HUES64 (cell line): ENCODE measurements around the gene RHOXF2B. TPM values are rescaled to one million over a fixed set of nuclear protein-coding genes. Genes with fewer than 3 reads are reported as not detected.
"Not testable (repeated sequence)": the region's sequence is repeated elsewhere in the genome, so short reads cannot be mapped to it uniquely, and the experiment has no call there.

Source experiments
- H3K27ac ChIP-seq: 2 replicates; pipeline ENCODE4 v1.7.0; 2013; ENCODE audit warnings: low read depth, low read length, inconsistent platforms
- H3K27me3 ChIP-seq: 2 replicates; pipeline ENCODE4 v1.6.1; 2013; ENCODE audit warnings: mild to moderate bottlenecking, low read length; ENCODE audit not compliant: insufficient read depth
- H3K36me3 ChIP-seq: 2 replicates; pipeline ENCODE4 v1.6.1; 2013; ENCODE audit warnings: mild to moderate bottlenecking, low read length; ENCODE audit not compliant: insufficient read depth
- H3K4me1 ChIP-seq: 2 replicates; pipeline ENCODE4 v1.6.1; 2013; ENCODE audit warnings: mild to moderate bottlenecking, low read length, moderate library complexity; ENCODE audit not compliant: insufficient read depth
- H3K4me3 ChIP-seq: 2 replicates; pipeline ENCODE4 v1.5.1; 2013; ENCODE audit warnings: mild to moderate bottlenecking, low read length, moderate library complexity
- H3K9ac ChIP-seq: 2 replicates; pipeline ENCODE4 v1.6.1; 2013; ENCODE audit warnings: mild to moderate bottlenecking, low read depth, low read length
- H3K9me3 ChIP-seq: 2 replicates; pipeline ENCODE4 v1.6.1; 2013; ENCODE audit warnings: low read depth, low read length; ENCODE audit not compliant: insufficient read depth
- WGBS: fragments of 150-250, 120-280 bp; methylation state at CpG from one replicate; pipeline ENCODE4 v1.1.7; 2013; ENCODE audit warnings: missing lambda C conversion rate; 5-methylcytosine and 5-hydroxymethylcytosine counted together
- polyA plus RNA-seq, 2 experiments: library from polyadenylated mRNA; stranded (reverse); fragments of 50-300 nt; gene quantifications; one replicate each; pipeline ENCODE4 v1.2.3, GENCODE V29; 2013

Gene RHOXF2B
- polyA plus RNA-seq (2013, experiment 1 of 2) = not detected
- polyA plus RNA-seq (2013, experiment 2 of 2) = not detected

DNA sequence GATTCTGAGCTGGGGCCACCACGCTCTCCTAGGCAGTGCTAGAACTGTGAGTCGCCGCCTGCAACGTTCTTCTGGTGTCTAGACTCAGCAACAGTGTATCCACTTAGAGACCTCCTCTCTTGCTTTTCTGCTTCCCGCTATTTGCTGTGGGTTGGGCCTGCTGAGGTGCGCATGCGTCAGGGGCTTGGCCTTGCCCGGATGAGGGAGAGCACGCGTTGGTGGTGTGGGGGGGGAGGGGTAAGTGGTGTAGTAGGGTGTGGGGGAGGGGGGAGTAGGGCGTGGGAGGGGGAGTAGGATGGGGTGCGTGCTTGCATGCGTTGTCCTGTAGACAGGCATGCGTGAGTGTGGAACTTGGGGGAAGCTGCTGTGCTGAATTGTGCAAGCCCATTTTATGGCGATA is at the start of gene RHOXF2B:
TSS of gene RHOXF2B (minus strand) at position 101 of the 400 bp plus-strand sequence. CDS start 138 bp downstream, outside the sequence.
- H3K27me3 ChIP-seq, H3K4me3 ChIP-seq, H3K4me1 ChIP-seq, H3K9ac ChIP-seq, H3K27ac ChIP-seq, H3K36me3 ChIP-seq, H3K9me3 ChIP-seq: not testable (repeated sequence)
- no CpG with 5 or more reads among the region's 15 CpGs for WGBS

DNA sequence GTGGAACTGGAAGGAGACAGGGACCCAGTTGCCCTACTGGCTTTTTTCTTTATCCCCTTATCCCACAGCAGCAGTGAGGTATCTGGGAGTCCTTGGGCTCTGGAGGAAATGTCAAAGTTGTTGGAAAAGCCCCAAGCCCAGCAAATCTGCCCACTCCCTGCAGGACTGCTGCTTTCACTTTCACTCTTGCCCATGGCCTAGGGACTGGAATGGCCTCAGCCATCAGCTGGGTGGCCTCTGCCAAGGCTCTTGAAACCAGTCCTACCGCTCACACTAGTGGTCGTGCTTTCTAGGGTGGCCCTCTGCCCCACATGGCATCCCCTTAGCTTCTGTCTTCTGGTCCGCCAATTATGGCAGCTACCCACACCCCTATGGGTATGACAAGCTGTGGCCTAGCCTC is 48.0 kb upstream of the RHOXF2B start:
- H3K9ac ChIP-seq = no peak overlapping the region
- no peaks in the 10 kb centered on the region for H3K4me1 ChIP-seq
- H3K27me3 ChIP-seq = no peaks in the 10 kb centered on the region
- no peaks in the 10 kb centered on the region for H3K9me3 ChIP-seq
- no peak overlapping the region for H3K27ac ChIP-seq
- no peaks in the 10 kb centered on the region for H3K36me3 ChIP-seq
- WGBS = 91% methylated on average over 3 of the region's 3 CpGs
- no peak overlapping the region for H3K4me3 ChIP-seq

DNA sequence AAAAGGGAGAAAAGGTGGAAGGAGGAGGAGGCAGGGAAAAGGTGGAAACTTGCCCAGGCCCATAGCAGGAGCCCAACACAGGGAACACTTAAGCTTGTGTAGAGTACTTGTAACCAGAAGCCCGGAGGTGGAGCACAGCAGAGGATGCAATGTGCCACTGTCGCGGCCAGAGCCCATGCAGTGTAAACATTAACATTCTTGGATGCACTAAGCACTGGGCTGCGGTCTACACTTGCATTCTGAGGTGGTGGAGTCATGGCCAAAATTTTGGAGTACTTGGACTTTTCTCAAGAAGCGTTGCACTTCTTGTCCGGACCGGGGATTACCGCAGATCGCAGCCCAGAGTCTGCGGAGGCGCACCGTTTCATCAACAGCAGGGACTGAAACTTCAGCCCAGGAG is 42.7 kb upstream of the RHOXF2B start:
- no peaks in the 10 kb centered on the region for H3K27me3 ChIP-seq
- no peak overlapping the region for H3K27ac ChIP-seq
- no peaks in the 10 kb centered on the region for H3K36me3 ChIP-seq
- H3K4me3 ChIP-seq = no peak overlapping the region
- H3K9ac ChIP-seq = no peak overlapping the region
- no peaks in the 10 kb centered on the region for H3K9me3 ChIP-seq
- H3K4me1 ChIP-seq = no peaks in the 10 kb centered on the region
- 87% methylated on average over 12 of the region's 12 CpGs for whole genome bisulfite sequencing

DNA sequence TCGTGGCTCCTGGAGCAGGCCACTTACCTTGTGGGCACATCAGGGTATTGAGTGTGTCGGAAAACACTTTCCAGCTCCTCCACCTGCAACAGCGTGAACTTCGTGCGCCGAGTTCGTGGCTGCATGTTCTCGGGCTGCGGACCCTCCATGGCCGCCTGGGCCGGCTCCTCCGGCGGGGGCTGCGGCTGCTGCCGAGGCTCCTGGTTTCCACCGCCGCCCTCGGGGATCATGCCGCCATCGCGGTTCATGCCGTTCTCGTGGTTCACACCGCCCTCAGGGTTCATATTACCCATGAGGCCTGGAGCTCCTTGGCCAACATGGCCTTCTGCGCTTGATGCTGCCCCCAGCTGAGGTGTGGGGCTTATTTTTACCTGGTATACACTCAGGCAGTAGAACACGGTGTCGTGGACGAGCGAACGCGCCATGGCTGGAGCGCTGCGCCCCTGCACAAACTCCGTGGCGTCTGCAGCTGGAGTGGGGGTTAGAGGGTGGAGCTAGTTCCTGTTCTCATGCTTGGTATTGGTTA is 38.0 kb upstream of the RHOXF2B start, which contains the start of gene RHOXF1:
TSS of gene RHOXF1 (minus strand) at position 476 of the 526 bp plus-strand sequence. CDS start at position 425, 51 bp downstream.
- H3K36me3 ChIP-seq = no peaks in the 10 kb centered on the region
- H3K4me3 ChIP-seq = no peak within 1 kb of the TSS
- H3K9ac ChIP-seq = no peak within 1 kb of the TSS
- no peaks in the 10 kb centered on the region for H3K27me3 ChIP-seq
- H3K9me3 ChIP-seq = no peaks in the 10 kb centered on the region
- H3K27ac ChIP-seq = no peak within 1 kb of the TSS
- no peaks in the 10 kb centered on the region for H3K4me1 ChIP-seq
- WGBS = 97% methylated on average over 35 of the region's 35 CpGs

DNA sequence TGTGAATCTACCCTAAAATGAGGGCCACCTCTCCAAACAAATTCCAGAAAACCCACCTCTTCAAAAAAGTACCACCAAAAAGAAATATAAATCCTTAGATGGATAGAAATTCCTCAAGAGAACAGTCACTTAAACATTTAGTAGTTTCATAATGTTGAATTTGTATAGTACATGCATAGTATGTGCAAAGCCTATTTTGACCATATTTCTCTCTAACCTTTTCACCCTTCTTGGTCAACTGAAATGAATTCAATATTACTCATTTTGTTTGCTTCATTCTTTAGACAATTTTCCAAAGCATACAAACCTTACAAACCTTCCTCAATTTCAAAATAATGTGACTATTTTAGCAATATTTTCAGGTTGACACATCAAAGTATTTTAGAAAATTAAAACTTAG is 34.1 kb upstream of the RHOXF2B start:
- no peak overlapping the region for H3K9ac ChIP-seq
- H3K4me3 ChIP-seq = no peak overlapping the region
- H3K4me1 ChIP-seq = no peaks in the 10 kb centered on the region
- H3K27me3 ChIP-seq = no peaks in the 10 kb centered on the region
- no peaks in the 10 kb centered on the region for H3K36me3 ChIP-seq
- no peak overlapping the region for H3K27ac ChIP-seq
- H3K9me3 ChIP-seq = no peaks in the 10 kb centered on the region

DNA sequence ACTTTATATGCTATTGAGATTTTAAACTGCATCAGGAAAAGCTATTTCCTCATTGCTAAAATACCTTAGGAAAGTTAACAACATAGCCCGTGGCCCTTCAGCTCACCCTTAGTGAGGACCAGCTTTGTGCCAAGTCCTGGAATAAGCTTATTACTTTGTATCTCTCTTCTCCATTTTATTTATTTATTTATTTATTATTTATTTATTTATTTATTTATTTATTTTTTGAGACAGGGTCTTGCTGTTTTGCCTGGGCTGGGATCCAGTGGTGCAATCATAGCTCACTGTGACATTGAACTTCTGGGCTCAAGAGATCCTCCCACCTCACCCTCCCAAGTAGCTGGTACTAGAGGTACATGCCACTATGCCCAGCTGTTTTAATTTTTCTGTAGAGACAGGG is 31.9 kb upstream of the RHOXF2B start:
- no peaks in the 10 kb centered on the region for H3K4me1 ChIP-seq
- no peaks in the 10 kb centered on the region for H3K36me3 ChIP-seq
- no peaks in the 10 kb centered on the region for H3K9me3 ChIP-seq
- 100% methylated on average over 1 of the region's 1 CpG for WGBS
- no peaks in the 10 kb centered on the region for H3K27me3 ChIP-seq
- H3K4me3 ChIP-seq = no peak overlapping the region
- H3K27ac ChIP-seq = no peak overlapping the region
- H3K9ac ChIP-seq = no peak overlapping the region

DNA sequence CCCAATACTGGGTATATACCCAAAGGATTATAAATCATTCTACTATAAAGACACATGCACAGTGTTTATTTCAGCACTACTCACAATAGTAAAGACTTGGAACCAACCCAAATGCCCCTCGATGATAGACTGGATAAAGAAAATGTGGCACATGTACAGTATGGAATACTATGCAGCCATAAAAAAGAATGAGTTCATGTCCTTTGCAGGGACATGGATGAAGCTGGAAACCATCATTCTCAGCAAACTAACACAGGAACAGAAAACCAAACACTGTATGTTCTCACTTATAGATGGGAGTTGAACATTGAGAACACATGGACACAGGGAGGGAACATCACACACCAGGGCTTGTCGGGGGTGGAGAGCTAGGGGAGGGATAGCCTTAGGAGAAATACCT is 27.2 kb upstream of the RHOXF2B start:
- H3K27me3 ChIP-seq, H3K4me1 ChIP-seq, H3K9me3 ChIP-seq, H3K4me3 ChIP-seq, H3K27ac ChIP-seq, H3K36me3 ChIP-seq, H3K9ac ChIP-seq: not testable (repeated sequence)
- 100% methylated on average over 1 of the region's 2 CpGs for WGBS

DNA sequence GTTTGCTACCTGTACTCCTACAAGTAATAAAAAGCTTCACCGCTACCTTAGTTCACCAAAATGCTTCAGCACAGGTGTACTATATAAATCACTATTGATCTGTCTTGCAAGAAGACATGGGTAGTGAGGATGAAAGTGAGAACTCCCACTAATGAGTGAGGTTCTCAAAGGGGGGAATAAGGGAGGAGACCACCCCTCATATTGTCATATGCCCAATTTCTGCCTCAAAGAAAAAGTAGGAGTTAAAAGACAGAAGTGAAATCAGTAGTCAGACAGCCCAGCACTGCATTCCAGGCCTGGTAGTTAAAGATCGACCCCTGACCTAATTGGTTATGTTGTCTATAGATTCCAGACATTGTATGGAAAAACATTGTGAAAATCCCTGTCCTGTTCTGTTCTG is 23.6 kb upstream of the RHOXF2B start:
- 87% methylated on average over 1 of the region's 2 CpGs for WGBS
- not testable (repeated sequence) for H3K9ac ChIP-seq, H3K4me1 ChIP-seq, H3K4me3 ChIP-seq, H3K27me3 ChIP-seq, H3K36me3 ChIP-seq, H3K9me3 ChIP-seq, H3K27ac ChIP-seq

DNA sequence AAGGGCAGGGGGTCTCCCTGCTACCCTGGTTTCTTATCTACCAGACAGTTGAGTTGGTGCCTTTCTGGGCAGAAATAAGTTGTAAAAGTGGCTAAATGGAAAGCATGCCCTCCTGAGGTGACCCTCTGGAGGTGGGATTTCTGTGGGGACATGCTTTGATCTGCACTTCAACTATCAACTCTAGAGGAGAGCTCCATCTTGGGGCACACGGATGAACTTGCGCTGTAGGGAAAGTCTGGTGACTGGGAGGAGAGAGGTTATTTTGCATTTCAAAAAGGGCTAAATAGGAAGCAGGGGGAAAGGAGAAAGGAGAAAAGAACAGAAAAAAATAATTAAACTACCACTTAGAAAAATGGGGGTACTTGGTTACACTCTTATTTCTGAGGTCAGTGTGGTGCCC is 12.7 kb upstream of the RHOXF2B start:
- Histone ChIP-seq H3K27ac (no peak overlapping the region), H3K4me3 (no peak overlapping the region), H3K4me1 (peaks cover 4% of the 10 kb centered on the region), H3K36me3 (no peaks in the 10 kb centered on the region), H3K9me3 (no peaks in the 10 kb centered on the region), H3K27me3 (no peaks in the 10 kb centered on the region), H3K9ac (no peak overlapping the region)
- 0% methylated on average over 1 of the region's 2 CpGs for WGBS

DNA sequence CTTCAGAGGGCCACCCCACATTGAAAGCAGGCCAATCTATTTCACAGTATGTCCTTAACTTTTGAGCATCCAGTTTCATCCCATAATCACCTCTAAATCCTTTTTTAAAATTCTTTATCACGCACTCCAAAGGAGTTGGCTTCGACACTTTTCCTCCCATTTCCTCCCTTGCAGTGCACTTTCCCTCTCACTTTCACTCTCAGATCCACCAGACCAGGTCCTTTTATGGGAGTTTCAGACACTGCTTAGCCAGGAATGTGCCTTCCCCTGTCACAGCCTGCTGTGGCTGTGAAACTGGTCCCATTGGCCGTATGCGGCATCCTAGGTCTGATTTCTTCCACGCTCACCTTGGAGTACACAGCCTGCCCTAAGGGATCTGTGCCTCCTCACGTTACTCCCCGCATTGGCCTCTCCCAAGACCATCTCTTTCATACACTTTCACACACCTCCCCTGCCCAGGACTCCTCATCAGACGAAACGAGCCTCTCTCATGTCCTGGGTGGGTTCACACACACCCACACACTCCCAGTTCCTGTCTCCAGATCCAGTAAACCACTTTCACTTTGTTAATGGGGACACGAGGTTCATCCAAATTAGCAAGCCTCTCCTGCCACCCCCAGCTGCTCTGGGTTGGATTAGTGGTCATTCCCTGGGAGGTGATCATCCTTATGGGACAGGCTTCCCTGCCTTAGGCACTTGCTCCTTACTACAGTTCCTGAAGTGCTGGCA is 10.0 kb upstream of the RHOXF2B start:
- Histone ChIP-seq H3K36me3 (no peaks in the 10 kb centered on the region), H3K4me1 (peaks cover 4% of the 10 kb centered on the region), H3K27ac (no peak overlapping the region), H3K9ac (no peak overlapping the region), H3K27me3 (no peaks in the 10 kb centered on the region), H3K4me3 (no peak overlapping the region), H3K9me3 (no peaks in the 10 kb centered on the region)
- 89% methylated on average over 10 of the region's 10 CpGs for WGBS

DNA sequence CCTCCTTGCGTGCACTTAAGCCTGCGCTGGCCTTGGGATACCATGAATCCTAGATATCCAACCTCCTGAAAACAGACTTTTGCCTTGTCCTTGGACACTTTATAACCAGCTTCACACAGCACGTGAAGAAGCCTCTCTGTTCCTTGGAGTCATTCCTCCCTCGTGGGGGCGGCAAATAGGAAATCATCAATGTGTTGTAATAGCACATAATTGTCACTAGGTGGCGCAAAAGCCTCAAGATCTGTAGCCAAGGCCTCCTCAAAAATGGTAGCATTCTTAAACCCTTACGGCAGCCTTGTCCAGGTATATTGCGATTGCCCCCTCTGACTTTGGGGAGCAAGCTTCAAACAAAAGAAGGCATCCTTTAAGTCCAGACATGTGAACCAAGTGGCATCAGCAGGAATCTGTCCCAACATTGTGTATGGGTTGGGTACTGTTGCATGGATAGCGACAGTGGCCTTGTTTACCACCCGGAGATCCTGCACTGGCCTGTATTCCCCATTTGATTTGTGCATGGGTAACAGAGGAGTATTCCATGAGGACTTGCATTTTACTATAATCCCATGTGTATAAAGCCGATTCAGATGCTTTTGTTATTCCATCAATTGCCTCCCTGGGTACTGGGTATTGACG is 8.2 kb upstream of the RHOXF2B start:
- not testable (repeated sequence) for H3K27me3 ChIP-seq, H3K36me3 ChIP-seq, H3K4me3 ChIP-seq, H3K9ac ChIP-seq, H3K9me3 ChIP-seq, H3K4me1 ChIP-seq, H3K27ac ChIP-seq
- no CpG with 5 or more reads among the region's 12 CpGs for WGBS
